Adrenal gland (tissue), 12 donors: ENCODE results near the gene SEMA5A. TPM values are rescaled to one million over a fixed set of nuclear protein-coding genes. Genes with fewer than 3 reads are reported as not detected.
A peak's percentile ranks its signal among the peaks of the same experiment; 100 is the strongest.

Experiments used
- DNase-seq, 7 donors: peaks; one replicate each; pipeline ENCODE4 v3.0.0-alpha.2; 2019 to 2020
- H3K27ac ChIP-seq, 5 donors: fragments of 200-600 bp; sonication (generic) in 4 of 5; 1 replicate in 3 of 5; 2 replicates in 2 of 5; pipeline versions ENCODE4 v1.5.1 to v1.8.0; 2016 to 2020; ENCODE audit warnings: mild to moderate bottlenecking in 1 of 5
- H3K27me3 ChIP-seq: fragments of 200-600 bp; 2 replicates; pipeline ENCODE4 v1.8.0; 2021
- H3K36me3 ChIP-seq, 2 donors: fragments of 200-600 bp; replicated peaks in 1 of 2; 1 replicate in 1 of 2; 2 replicates in 1 of 2; pipeline versions ENCODE4 v1.5.1 to v1.8.0; 2018 to 2022
- H3K4me1 ChIP-seq, 2 donors: fragments of 200-600 bp; replicated peaks in 1 of 2; 1 replicate in 1 of 2; 2 replicates in 1 of 2; pipeline versions ENCODE4 v1.5.1 to v1.8.0; 2018 to 2021
- H3K4me3 ChIP-seq, 4 donors: fragments of 200-600 bp; sonication (generic) in 3 of 4; one replicate each; pipeline ENCODE4 v1.5.1; 2016 to 2018
- H3K9me3 ChIP-seq, 3 donors: fragments of 200-600 bp; sonication (generic) in 1 of 3; replicated peaks in 1 of 3; 1 replicate in 2 of 3; 2 replicates in 1 of 3; pipeline versions ENCODE4 v1.5.1 to v1.8.0; 2016 to 2021
- POLR2A ChIP-seq, 2 donors: fragments of 450-650 bp; IDR thresholded peaks; one replicate each; pipeline ENCODE4 v1.6.1; 2017; ENCODE audit warnings: antibody characterized with exemption in 2 of 2, mild to moderate bottlenecking in 2 of 2, moderate library complexity in 1 of 2
- WGBS, 4 donors: extraction: QIAGEN DNeasy Blood & Tissue Kit in 2 of 4; methylation state at CpG; one replicate each; pipeline versions ENCODE4 v1.1.5 to v1.1.7; 2013 to 2017; 5-methylcytosine and 5-hydroxymethylcytosine counted together
- intact Hi-C, 2 donors: fragments of 100-400 bp; cut with DNase I; formaldehyde crosslinking; loops; one replicate each; pipeline versions ENCODE4 v1.14.1 to v1.15.0; 2022 to 2023
- polyA plus RNA-seq, 3 donors: library from polyadenylated mRNA; stranded (reverse); fragments of 200-250 nt in 2 of 3; fragments of 350-450 nt in 1 of 3; fragmentation: Illumina TruSeq in 1 of 3; extraction: RNeasy Lipid Tissue Mini Kit (QIAGEN cat#74804) in 1 of 3; gene quantifications; one replicate each; pipeline ENCODE4 v1.2.3, GENCODE V29; 2013 to 2014
- total RNA-seq, 9 donors: library from RNA; depleted of rRNA in 4 of 9; stranded (reverse); fragments of >200 nt in 4 of 9; fragments of 120-200 nt in 1 of 9; fragmentation: NEBNext Ultra II Directional in 1 of 9; extraction: Animal tissue kit (Norgen Biotek cat#: 25700) in 1 of 9; gene quantifications; one replicate each; pipeline versions ENCODE4 v1.1.0 to v1.2.4, GENCODE V29; 2013 to 2023
- TF ChIP-seq, protein P1 (sequence below), 6 experiments: fragments of 450-650 bp in 4 of 6; fragments of 200-600 bp in 2 of 6; sonication (generic) in 1 of 6; IDR thresholded peaks; 1 replicate in 5 of 6; 2 replicates in 1 of 6; pipeline versions ENCODE4 v1.5.1 to v1.8.0; 2016 to 2021; ENCODE audit warnings: antibody characterized with exemption in 6 of 6, mild to moderate bottlenecking in 2 of 6, moderate library complexity in 1 of 6
- donor health status: healthy with polysubstance abuse.
- donor health status: Bipolar disorder and iron deficiency.
- donor health status: DM: yes; HTN: yes; CAD: no.
- donor health status: DM: no; HTN: no; CAD: no.
- donor health status: DM: no; HTN: no; CAD: no.
- donor health status: DM: yes; HTN: yes; CAD: no.

SEMA5A gene
- total and polyA plus RNA-seq, 12 donors, result 0.40 to 6.0 (median 2.6) TPM

DNA sequence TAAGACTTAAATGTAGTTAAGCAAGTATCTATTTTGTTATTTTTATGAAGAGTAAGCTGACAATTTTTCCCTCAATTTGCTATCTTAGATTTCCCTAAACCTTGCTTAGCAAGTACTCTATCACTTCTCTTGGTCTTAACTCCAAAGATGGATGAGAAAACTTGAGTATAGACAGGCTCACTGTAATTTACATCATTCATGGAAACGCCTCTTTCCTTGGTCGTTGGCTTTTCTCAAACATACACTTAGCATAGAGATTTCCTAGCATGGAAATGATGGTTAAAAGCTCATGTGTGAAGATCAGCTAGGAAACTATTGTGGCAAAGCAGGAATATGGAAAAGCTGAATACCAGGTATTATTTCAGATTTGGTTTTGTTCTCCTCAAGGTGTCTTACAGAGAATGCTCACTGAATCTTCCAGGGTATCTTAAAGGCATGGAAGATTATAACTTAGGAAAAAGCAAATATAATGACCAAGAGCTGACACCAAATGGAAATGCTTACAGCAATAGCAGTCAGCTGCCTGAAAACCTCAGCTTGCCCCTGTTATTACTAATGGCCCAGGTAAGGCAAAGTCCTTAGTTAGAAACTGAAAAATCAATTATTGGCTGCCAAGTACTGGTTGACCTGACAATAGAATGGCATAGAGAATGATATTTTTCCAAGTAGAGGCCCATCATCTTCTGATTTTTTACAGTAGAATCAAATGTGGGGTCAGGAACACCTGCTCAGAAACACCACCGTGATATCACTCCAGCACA, 84.8 kb downstream of the SEMA5A start:
- Histone ChIP-seq H3K4me1 (no peaks in the 10 kb centered on the region), H3K4me3 (no peak overlapping the region), H3K27me3 (no peaks in the 10 kb centered on the region), H3K36me3 (no peaks in the 10 kb centered on the region), H3K9me3 (no peaks in the 10 kb centered on the region), H3K27ac (no peak overlapping the region)
- 75 to 86% (median 80%) methylated on average over 3 of the region's 3 CpGs for WGBS, 4 donors
- TF ChIP-seq, protein P1, sequence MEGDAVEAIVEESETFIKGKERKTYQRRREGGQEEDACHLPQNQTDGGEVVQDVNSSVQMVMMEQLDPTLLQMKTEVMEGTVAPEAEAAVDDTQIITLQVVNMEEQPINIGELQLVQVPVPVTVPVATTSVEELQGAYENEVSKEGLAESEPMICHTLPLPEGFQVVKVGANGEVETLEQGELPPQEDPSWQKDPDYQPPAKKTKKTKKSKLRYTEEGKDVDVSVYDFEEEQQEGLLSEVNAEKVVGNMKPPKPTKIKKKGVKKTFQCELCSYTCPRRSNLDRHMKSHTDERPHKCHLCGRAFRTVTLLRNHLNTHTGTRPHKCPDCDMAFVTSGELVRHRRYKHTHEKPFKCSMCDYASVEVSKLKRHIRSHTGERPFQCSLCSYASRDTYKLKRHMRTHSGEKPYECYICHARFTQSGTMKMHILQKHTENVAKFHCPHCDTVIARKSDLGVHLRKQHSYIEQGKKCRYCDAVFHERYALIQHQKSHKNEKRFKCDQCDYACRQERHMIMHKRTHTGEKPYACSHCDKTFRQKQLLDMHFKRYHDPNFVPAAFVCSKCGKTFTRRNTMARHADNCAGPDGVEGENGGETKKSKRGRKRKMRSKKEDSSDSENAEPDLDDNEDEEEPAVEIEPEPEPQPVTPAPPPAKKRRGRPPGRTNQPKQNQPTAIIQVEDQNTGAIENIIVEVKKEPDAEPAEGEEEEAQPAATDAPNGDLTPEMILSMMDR (IDR thresholded peaks at IDR 0.05), result no peak
- no peak for TF ChIP-seq POLR2A (IDR thresholded peaks at IDR 0.05)
- intact Hi-C loops, result no loop called here
- no peak for DNase-seq

DNA sequence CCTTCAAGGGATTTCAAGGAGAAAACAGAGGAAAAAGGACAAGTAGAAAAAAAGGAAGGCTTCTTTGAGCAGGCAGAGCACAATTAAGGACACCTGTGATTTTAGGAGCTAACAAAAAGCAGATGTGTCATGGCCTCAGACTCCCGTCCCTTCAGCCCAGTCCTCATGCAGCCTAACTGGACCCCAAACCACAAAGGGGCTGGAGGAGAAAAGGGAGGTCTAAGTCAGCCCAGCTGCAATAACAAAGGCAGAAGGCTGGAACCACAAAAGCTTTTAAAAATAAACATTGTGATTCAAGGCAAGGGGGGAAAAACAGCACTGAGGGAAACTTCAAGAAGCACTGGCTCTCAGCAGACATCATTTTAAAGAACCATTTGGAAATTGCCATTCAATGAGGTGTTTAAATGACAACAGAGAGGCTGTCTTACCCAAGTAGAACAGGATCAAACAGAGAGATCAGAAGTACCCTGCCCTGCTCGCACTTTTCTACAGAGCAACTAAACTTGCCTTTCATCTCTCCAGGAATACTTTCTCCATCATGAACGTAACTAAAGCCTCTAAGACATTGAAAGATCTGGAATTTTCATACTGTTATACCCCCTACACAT, 89.3 kb downstream of the SEMA5A start:
- no peak for DNase-seq
- intact Hi-C loops, result no loop called here
- Histone ChIP-seq H3K27me3 (no peaks in the 10 kb centered on the region), H3K27ac (no peak overlapping the region), H3K9me3 (no peaks in the 10 kb centered on the region), H3K4me3 (no peak overlapping the region), H3K4me1 (no peaks in the 10 kb centered on the region), H3K36me3 (no peaks in the 10 kb centered on the region)
- WGBS, 4 donors, result 50 to 80% (median 74%) methylated on average over 3 of the region's 3 CpGs
- TF ChIP-seq, protein P1 (IDR thresholded peaks at IDR 0.05), result no peak
- TF ChIP-seq POLR2A (IDR thresholded peaks at IDR 0.05), result no peak

DNA sequence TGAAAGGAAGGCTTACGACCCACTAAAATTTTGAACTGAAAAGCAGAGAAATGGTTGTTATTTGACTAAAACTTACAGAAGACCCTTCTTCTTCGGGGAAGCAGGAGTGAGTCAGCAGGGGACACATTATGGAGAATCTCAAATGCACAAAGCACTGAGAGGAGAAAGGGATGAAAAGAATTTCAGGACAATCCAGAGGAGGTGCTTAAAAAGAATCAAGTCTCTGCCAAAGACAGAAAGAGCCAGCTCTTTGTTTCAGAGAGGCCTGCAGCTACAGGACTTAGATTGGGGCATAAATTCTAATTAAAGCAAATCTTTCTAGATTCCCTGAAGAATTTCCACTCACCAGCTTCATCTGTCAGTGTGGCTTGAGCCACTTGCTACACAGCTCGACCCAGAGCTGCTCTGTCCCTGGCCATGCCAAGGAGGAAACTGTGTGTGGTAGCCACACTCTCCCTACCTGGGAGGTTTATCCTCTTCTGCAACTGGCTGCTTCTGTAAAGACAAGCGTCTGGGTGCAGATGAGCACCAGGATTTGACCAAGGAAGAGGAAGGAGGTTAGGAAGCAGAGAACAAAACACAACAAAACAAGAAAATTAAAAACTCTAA, 89.9 kb downstream of the SEMA5A start:
- no peaks in the 10 kb centered on the region for H3K36me3 ChIP-seq
- no peak overlapping the region for H3K4me3 ChIP-seq
- H3K27me3 ChIP-seq, result no peaks in the 10 kb centered on the region
- WGBS, 4 donors, result 65 to 75% (median 71%) methylated on average over 4 of the region's 4 CpGs
- no peaks in the 10 kb centered on the region for H3K9me3 ChIP-seq
- DNase-seq, result no peak
- intact Hi-C loops, result no loop called here
- TF ChIP-seq, protein P1 (IDR thresholded peaks at IDR 0.05), result no peak
- TF ChIP-seq POLR2A (IDR thresholded peaks at IDR 0.05), result no peak
- H3K4me1 ChIP-seq, result no peaks in the 10 kb centered on the region
- no peak overlapping the region for H3K27ac ChIP-seq

DNA sequence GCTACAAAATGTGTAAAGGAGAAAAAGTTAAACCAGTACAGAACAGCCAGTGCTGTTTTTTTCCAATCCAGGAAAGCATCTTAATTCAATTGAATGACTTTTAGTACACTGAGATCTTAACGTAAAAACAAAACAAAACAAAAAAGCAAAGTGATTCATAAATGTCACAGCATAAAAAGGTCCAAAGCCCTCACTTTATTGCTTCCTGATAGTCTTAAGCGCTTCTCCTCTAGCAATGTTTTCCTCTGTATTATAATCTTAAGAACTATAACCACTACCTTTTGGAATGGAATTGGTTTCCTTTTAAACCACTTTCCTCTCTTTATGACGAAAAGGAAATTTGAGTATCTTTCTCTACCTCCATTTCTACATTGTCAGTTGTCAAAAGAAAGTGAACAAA, 91.4 kb downstream of the SEMA5A start:
- intact Hi-C loops, result no loop called here
- DNase-seq, result no peak
- no peak for TF ChIP-seq POLR2A (IDR thresholded peaks at IDR 0.05)
- TF ChIP-seq, protein P1 (IDR thresholded peaks at IDR 0.05), result no peak
- Histone ChIP-seq H3K27me3 (no peaks in the 10 kb centered on the region), H3K4me3 (no peak overlapping the region), H3K36me3 (no peaks in the 10 kb centered on the region), H3K4me1 (no peaks in the 10 kb centered on the region), H3K9me3 (no peaks in the 10 kb centered on the region), H3K27ac (peak overlapping the region in 1 of 5 donors; percentile 17)
- WGBS, 4 donors, result 57 to 62% (median 61%) methylated on average over 3 of the region's 3 CpGs
